ENCODE data around the gene EIF4H. TPM values are rescaled to one million over a fixed set of nuclear protein-coding genes. Genes with fewer than 3 reads are reported as not detected.
"Not testable (repeated sequence)": the region's sequence is repeated elsewhere in the genome, so short reads cannot be mapped to it uniquely, and the experiment has no call there.

The EIF4H gene
- total RNA-seq, 2 donors from 2014 or later, result 175 to 203 TPM

DNA sequence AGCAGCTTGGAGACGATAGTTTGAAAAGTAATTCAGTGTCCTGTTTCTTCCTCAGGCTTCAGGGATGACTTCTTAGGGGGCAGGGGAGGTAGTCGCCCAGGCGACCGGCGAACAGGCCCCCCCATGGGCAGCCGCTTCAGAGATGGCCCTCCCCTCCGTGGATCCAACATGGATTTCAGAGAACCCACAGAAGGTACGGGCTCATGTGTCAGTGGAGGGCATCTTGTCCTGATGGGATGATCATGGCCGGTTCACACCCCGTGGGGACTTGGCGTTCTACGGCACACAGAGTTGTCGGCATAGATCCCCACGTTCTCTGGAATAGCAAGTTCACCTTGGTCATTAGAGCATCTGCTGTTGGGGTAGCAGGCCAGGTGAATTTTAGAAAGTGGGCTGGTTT, 20.5 kb downstream of the EIF4H start:
- H3K4me3 ChIP-seq, result no peak overlapping the region
- no peaks in the 10 kb centered on the region for H3K27me3 ChIP-seq
- TF ChIP-seq CTCF (IDR thresholded peaks at IDR 0.05), result no peak
- no peak overlapping the region for H3K27ac ChIP-seq
- H3K36me3 ChIP-seq, result peaks cover 60% of the 10 kb centered on the region
- no peaks in the 10 kb centered on the region for H3K9me3 ChIP-seq
- no peak for DNase-seq (ENCODE audit: low spot score)
- no peaks in the 10 kb centered on the region for H3K4me1 ChIP-seq

DNA sequence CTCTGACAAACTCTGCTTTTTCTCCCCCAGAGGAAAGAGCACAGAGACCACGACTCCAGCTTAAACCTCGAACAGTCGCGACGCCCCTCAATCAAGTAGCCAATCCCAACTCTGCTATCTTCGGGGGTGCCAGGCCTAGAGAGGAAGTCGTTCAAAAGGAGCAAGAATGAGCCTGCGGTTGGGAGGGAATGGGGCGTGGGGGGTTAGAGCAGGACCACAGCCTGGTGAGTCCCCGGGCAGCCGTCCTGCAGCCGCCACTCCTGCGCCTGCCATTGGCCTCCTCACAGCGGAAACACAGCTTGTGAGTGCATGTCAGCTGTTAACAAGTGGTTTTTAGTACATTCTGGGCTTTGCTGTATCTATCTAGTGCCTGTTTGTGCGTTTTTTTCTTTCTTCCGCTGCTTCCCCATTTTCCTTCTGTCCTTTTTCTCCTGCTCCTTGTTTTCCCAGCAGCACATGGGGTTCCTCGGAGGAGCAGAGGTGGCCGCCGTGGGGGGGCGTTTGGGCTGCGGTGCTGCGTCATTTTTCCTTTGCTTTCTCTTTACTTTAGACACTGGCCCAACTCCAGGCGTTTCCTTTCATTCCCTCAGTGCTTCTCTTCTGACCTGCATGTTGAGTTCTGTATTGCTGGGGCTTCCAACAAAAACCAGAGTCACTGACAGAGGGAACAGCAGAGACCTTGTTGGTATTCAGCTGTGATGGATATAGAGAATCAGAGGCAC, 21.1 kb downstream of the EIF4H start:
- not testable (repeated sequence) for H3K4me3 ChIP-seq; H3K27me3 ChIP-seq; DNase-seq (ENCODE audit: low spot score); H3K9me3 ChIP-seq; H3K4me1 ChIP-seq; H3K27ac ChIP-seq
- H3K36me3 ChIP-seq, result peaks cover 54% of the 10 kb centered on the region

- not testable (repeated sequence) for H3K4me1 ChIP-seq; H3K27ac ChIP-seq; H3K4me3 ChIP-seq; DNase-seq (ENCODE audit: low spot score); H3K9me3 ChIP-seq; H3K27me3 ChIP-seq
- peaks cover 46% of the 10 kb centered on the region for H3K36me3 ChIP-seq
Observed at GRCh38 chr7:74195968-74196654, 22.0 kb downstream of the EIF4H start.

GRCh38 chr7:74197449-74198124, 23.4 kb downstream of the EIF4H start:
- no peak for DNase-seq (ENCODE audit: low spot score)
- TF ChIP-seq CTCF (IDR thresholded peaks at IDR 0.05), result no peak
- no peaks in the 10 kb centered on the region for H3K4me1 ChIP-seq
- peaks cover 32% of the 10 kb centered on the region for H3K36me3 ChIP-seq
- H3K9me3 ChIP-seq, result no peaks in the 10 kb centered on the region
- H3K27ac ChIP-seq, result no peak overlapping the region
- H3K27me3 ChIP-seq, result no peaks in the 10 kb centered on the region
- H3K4me3 ChIP-seq, result no peak overlapping the region

DNA sequence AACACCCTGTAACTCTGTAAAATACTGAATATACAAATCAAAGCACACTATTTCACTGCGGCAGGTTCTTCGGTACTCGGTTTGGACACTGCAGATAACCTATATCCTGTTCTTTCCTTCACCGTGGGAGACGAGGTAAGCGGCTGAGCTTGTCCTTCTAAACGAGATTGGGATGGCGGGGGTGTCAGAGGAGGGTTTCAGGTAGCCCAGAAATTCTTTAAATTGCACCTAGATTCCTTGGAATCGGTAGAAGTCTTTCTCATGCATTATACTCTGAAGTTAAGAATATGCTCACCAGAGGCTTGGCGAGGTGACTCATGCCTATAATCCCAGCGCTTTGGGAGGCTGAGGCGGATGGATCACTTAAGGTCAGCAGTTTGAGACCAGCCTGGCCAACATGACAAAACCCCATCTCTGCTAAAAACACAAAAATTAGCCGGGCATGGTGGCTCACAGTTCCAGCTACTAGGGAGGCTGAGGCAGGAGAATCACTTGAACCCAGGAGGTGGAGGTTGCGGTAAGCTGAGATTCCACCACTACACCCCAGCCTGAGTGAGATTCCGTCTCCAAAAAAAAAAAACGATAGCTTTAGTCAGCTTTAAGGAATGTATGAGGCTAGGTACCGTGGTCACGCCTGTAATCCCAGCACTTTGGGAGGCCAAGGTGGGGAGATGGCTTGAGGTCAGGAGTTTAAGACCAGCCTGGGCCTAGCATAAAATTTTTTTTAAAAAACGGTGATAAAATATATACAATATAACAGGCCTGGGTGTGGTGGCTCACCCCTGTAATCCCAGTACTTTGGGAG, 25.6 kb downstream of the EIF4H start:
- Histone ChIP-seq H3K27ac (no peak overlapping the region), H3K9me3 (no peaks in the 10 kb centered on the region), H3K4me3 (no peak overlapping the region), H3K4me1 (no peaks in the 10 kb centered on the region), H3K36me3 (peaks cover 12% of the 10 kb centered on the region), H3K27me3 (no peaks in the 10 kb centered on the region)
- no peak for TF ChIP-seq CTCF (IDR thresholded peaks at IDR 0.05)
- DNase-seq (ENCODE audit: low spot score), result no peak

- Histone ChIP-seq H3K27me3 (no peaks in the 10 kb centered on the region), H3K36me3 (no peaks in the 10 kb centered on the region), H3K27ac (no peak overlapping the region), H3K4me3 (no peak overlapping the region), H3K9me3 (no peaks in the 10 kb centered on the region), H3K4me1 (peaks cover 0 to 8% of the 10 kb centered on the region in 2 donors)
- peak in 1 of 2 donors; percentile 48 for TF ChIP-seq CTCF (IDR thresholded peaks at IDR 0.05)
- DNase-seq (ENCODE audit: low spot score), result no peak
Observed at GRCh38 chr7:74202841-74203556, 28.8 kb downstream of the EIF4H start.
